ENCODE data around the gene PPP1R1C. TPM values are rescaled to one million over a fixed set of nuclear protein-coding genes. Genes with fewer than 3 reads are reported as not detected.
"Not testable (repeated sequence)": the region's sequence is repeated elsewhere in the genome, so short reads cannot be mapped to it uniquely, and the experiment has no call there.

Gene PPP1R1C
- total and polyA plus RNA-seq, 2 of the 13 experiments (the other 11 are each of a cell fraction or from before 2014, with no cell fraction given) = 1.5 to 3.5 TPM

DNA sequence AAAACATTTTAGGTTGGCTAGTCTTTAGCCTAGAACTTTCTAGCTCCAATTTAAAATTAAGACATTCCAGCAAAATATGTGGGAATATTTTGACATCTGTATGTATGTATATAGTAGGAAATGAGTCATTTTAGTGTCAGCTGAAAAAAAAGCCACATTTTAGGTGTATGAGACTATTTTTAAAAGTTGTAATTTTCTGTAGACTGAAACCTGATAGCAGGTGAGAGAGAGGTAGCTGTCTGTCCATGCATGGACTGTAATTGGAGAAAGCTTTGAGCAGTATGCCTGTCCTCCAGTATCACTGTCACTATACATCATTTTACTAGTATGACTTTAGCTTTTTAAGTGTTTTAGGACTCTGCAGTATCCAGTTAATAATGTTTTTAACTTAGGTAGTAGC, 26.1 kb upstream of the PPP1R1C start:
- FAIRE-seq (no peak), ATAC-seq (no peak), DNase-seq (ENCODE audit: low spot score) (no peak)
- no peaks in the 10 kb centered on the region for H3K9me3 ChIP-seq (ENCODE audit: low read length)
- BruUV-seq (replicated peaks) = no TSS peak
- H3K36me3 ChIP-seq (replicated peaks in 1 of 2; ENCODE audit: control insufficient read depth in 1 of 2, insufficient read depth in 2 of 2, low read length in 2 of 2) = no peaks in the 10 kb centered on the region
- TF ChIP-seq ZFP41 (CRISPR knock-in tag; IDR thresholded peaks at IDR 0.05; ENCODE audit: borderline replicate concordance) (no peak), ZNF501 (CRISPR knock-in tag; IDR thresholded peaks at IDR 0.05) (no peak)
- no peak overlapping the region for H3K4me2 ChIP-seq (ENCODE audit: low read depth, low read length)
- no peak overlapping the region for H2AFZ ChIP-seq (ENCODE audit: low read length)
- no peak overlapping the region for H3K9ac ChIP-seq (ENCODE audit: insufficient read depth, low read depth, low read length)
- POLR2A ChIA-PET = no interaction called here
- H3K27me3 ChIP-seq (ENCODE audit: control insufficient read depth in 1 of 2, insufficient read depth in 2 of 2, low read length in 2 of 2) = no peaks in the 10 kb centered on the region; a peak in 1 of 5 replicates
- H3K4me1 ChIP-seq (ENCODE audit: insufficient read depth, low read length) = peaks cover 15% of the 10 kb centered on the region
- CTCF ChIA-PET (ENCODE audit: low intra/inter-chr PET ratio, low total read pairs) = no interaction called here
- H3K4me3 ChIP-seq (replicated peaks in 1 of 3; ENCODE audit: insufficient read depth in 1 of 3, low read depth in 2 of 3, low read length in 3 of 3) = no peak overlapping the region
- in situ Hi-C loops (cut with HindIII; ENCODE audit: extremely low pct_ligation_motif_present, low pct_unique_long_range_greater_than_20kb) (no loop called here), intact Hi-C loops (cut with micrococcal nuclease; ENCODE audit: unreplicated experiment) (loop anchor here (10.0 kb wide), 1 partner anchor 115 kb away; no protein-coding TSS in a partner anchor)
- no peaks in the 10 kb centered on the region for H4K20me1 ChIP-seq (ENCODE audit: insufficient read depth, low read length)
- no peaks in the 10 kb centered on the region for H3K79me2 ChIP-seq (ENCODE audit: insufficient read depth, low read length)
- H3K27ac ChIP-seq (ENCODE audit: extremely low read length, insufficient read depth, low read length) = no peak overlapping the region

DNA sequence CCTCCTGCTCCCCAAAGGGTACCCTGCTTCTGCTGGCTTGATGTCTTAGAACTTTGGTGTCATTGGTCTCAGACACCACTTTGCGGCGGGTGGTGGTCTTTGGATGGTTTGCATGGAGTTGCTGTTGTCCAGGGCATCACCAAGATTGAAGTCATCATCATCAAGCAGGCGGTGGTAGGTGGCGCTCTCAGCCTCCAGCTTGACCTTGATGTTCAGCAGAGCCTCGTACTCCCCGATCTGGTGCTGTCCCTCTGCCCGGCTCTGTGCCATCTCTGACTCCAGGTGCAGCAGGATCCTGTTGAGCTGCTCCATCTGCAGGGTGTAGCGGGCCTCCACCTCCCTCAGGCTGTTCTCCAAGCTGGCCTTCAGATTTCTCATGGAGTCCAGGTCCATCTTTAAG, 24.5 kb upstream of the PPP1R1C start:
- intact Hi-C loops (cut with micrococcal nuclease; ENCODE audit: unreplicated experiment); H2AFZ ChIP-seq (ENCODE audit: low read length); POLR2A ChIA-PET; H3K4me2 ChIP-seq (ENCODE audit: low read depth, low read length); ATAC-seq; DNase-seq (ENCODE audit: low spot score); FAIRE-seq; BruUV-seq (replicated peaks); H4K20me1 ChIP-seq (ENCODE audit: insufficient read depth, low read length); H3K79me2 ChIP-seq (ENCODE audit: insufficient read depth, low read length); H3K4me3 ChIP-seq (replicated peaks in 1 of 3; ENCODE audit: insufficient read depth in 1 of 3, low read depth in 2 of 3, low read length in 3 of 3); H3K27ac ChIP-seq (ENCODE audit: extremely low read length, insufficient read depth, low read length); H3K9ac ChIP-seq (ENCODE audit: insufficient read depth, low read depth, low read length); H3K9me3 ChIP-seq (ENCODE audit: low read length); H3K36me3 ChIP-seq (replicated peaks in 1 of 2; ENCODE audit: control insufficient read depth in 1 of 2, insufficient read depth in 2 of 2, low read length in 2 of 2); H3K27me3 ChIP-seq (ENCODE audit: control insufficient read depth in 1 of 2, insufficient read depth in 2 of 2, low read length in 2 of 2); in situ Hi-C loops (cut with HindIII; ENCODE audit: extremely low pct_ligation_motif_present, low pct_unique_long_range_greater_than_20kb); CTCF ChIA-PET (ENCODE audit: low intra/inter-chr PET ratio, low total read pairs): not testable (repeated sequence)
- peaks cover 15% of the 10 kb centered on the region for H3K4me1 ChIP-seq (ENCODE audit: insufficient read depth, low read length)
- TF ChIP-seq CTCF (CRISPR knock-in tag; IDR thresholded peaks at IDR 0.05) = peak; percentile 32; the same call in 1 of the 2 replicates
- peak; percentile 17; the same call in 1 of the 2 replicates for TF ChIP-seq STAG1 (CRISPR knock-in tag; IDR thresholded peaks at IDR 0.05)
- 86% methylated on average over 8 of the region's 8 CpGs for WGBS (ENCODE audit: low lambda C conversion rate)
